DMS153 treated with DMSO at 0.1 percent for 48 hours (cell line): ENCODE results near the gene TNRC6A.
"Not testable (repeated sequence)": the region's sequence is repeated elsewhere in the genome, so short reads cannot be mapped to it uniquely, and the experiment has no call there.

Source experiments
- DNase-seq: peaks from one replicate; lab custom pipeline; 2025; ENCODE audit not compliant: unreplicated experiment; lab: John Stamatoyannopoulos, UW

TNRC6A gene

DNA sequence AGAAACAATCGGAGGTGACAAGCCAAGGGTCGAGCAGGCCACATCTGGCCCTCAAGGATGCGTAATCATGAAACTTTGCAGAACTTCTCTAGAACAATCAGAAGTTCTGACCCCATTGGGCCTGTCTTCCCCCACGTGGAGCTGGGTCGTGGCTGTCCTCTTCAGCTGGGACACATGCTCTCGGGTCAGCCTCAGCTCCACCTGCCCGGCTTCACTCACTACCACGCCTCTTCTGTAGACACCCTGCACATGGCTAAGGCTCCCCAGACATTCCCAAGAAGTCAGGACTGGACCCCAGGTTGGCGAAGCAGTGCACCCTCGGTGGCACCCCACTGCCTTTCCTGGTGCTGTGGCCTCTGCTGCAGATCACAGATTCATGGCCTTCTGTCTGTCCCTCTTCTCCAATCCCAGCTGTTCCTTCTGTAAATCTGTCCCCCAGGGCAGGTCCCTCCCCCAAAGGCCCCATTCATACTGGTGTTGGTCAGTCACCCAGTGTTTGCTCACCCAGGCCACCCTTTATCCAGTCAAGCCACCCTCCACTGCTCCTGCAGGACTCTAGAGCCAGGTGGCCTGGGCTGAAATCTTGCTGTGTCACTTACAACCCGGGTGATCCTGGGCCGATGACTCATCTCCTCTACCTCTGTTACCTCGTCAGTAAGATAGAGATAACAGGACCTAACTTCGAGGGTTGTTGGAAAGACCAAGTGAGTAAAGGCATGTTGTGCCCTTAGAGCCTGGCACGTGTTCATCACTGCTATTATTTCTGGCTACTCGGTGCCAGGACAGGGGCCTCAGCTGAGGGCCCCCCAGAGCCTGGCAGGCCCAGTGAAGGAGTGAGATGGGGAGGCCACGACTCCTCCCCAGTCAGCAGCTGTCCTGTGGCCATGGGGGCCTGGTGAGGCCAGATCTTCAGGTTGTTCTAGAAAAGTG lies 114.9 kb downstream of the TNRC6A start:
- DNase-seq = no peak

DNA sequence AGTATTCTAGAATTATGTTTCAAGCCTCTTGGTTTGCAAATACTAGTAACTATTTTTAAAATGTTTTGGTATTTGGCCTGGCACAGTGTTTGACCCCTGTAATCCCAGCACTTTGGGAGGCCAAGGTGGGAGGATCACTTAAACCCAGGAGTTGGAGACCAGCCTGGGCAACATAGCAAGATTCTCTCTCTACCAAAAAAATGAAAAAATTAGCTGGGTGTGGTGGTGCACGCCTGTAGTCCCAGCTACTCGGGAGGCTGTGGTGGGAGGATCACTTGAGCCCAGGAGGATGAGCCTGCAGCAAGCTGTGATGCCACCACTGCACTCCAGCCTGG lies 115.5 kb downstream of the TNRC6A start:
- not testable (repeated sequence) for DNase-seq

- DNase-seq = no peak
These were observed 116.5 kb downstream of the TNRC6A start, which contains the start of gene SLC5A11 for GRCh38 chr16:24845726-24846547. SLC5A11 (plus strand) TSS chr16:24845963; CDS start chr16:24858644, 12,681 bp downstream.

- no peak for DNase-seq
These were observed 117.3 kb downstream of the TNRC6A start for GRCh38 chr16:24846548-24847357.

DNA sequence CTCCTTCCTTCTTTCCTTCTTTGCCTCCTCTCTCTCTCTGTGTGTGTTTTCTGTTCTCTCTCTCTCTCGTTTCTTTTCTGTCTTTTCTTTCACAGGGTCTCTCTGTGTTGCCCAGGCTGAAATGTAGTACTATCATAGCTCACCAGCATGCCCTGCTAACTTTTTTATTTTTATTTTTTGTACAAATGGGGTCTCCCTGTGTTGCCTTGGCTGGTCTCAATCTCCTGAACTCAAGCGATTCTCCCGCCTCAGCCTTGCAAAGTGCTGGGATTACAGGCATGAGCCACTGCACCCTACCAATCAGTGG lies 117.9 kb downstream of the TNRC6A start:
- DNase-seq = no peak

DNA sequence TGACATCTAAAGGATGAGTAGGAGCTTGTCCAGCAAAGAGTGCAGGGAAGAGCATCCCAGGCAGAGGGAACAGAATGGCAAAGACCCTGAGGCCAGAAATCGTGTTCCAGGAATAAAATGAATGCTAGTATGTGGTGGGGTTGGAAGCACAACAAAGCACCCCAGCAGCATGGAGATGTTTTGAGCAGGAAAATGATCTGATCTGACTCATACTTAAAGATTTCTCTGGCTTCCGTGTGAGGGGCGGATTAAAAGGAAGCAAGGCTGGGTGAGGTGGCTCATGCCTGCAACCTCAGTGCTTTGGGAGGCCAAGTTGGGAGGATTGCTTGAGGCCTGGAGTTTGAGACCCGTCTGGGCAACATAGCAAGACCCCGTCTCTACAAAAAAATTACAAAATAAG lies 118.6 kb downstream of the TNRC6A start:
- DNase-seq = no peak

GRCh38 chr16:24849641-24850040 lies 120.2 kb downstream of the TNRC6A start:
- no peak for DNase-seq

DNA sequence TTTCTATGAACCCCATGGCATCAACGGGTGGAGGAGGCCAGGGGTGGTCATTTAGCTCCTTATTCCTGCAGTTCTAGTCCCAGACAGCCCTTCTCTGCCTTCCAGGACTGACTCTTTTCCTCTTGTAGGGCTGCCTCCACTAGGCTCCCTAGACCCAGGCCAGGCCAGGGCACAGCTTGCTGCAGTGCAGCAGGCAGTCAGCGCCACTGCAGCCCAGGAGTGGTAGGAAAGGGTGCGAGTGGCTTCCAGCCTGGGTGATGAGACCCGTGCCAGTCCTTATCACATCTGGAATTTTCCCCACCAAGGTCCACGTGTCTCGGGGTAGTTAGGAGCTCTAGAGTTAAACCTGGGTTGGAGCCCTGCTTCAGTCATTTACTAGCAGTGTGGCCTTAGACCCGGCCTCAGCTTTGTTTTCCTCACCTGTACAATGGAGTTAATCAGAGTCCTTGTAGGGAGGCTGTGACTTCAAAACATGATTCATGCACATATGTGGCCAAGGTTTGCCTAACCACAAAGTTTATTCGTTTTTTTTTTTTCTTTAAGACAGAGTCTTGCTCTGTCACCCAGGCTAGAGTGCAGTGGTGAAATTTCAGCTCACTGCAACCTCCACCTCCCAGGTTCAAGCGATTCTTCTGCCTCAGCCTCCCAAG lies 121.0 kb downstream of the TNRC6A start:
- DNase-seq = no peak

GRCh38 chr16:24851700-24852099 lies 122.2 kb downstream of the TNRC6A start:
- DNase-seq = no peak

DNA sequence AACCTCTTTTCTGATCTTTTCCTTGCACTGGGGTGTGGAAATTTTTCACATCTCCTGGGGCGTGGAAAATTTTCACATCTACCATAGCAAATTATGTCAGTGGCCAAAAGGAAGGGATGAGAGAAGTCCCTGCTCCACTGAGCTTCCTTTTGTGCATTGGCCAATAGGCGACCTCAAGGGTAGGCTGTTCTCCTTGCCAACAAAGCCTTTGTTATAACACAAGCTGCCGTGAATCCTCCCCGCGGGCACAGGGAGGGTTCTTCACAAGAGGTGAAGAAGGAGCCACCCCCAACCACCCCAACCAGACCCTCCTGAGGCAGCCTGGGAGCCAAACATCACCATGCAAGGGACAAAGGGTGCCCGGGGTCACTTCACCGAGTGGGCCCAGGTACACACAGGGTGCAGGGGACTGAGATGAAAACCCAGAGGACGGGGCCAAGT lies 122.8 kb downstream of the TNRC6A start:
- no peak for DNase-seq

- DNase-seq = no peak
These were observed 123.8 kb downstream of the TNRC6A start for GRCh38 chr16:24853169-24853824.

- no peak for DNase-seq
These were observed 124.4 kb downstream of the TNRC6A start for GRCh38 chr16:24853830-24854229.

- DNase-seq = no peak
These were observed 125.2 kb downstream of the TNRC6A start for GRCh38 chr16:24854607-24855171.

- DNase-seq = no peak
These were observed 126.2 kb downstream of the TNRC6A start for GRCh38 chr16:24855678-24856077.

DNA sequence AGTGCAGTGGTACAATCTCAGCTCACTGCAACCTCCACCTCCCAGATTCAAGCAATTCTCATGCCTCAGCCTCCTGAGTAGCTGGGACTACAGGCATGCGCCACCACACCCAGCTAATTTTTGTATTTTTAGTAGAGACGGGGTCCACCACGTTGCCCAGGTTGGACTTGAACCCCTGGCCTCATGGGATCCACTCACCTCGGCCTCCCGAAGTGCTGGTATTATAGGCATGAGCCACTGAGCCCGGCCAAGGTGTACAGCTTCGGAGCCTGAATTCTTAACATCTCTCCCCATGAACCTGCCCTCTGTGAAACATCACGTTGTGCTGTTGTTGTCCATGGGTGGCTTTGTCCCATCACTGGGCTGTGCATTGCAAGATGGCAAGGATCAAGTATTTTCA lies 127.4 kb downstream of the TNRC6A start:
- DNase-seq = not testable (repeated sequence)

DNA sequence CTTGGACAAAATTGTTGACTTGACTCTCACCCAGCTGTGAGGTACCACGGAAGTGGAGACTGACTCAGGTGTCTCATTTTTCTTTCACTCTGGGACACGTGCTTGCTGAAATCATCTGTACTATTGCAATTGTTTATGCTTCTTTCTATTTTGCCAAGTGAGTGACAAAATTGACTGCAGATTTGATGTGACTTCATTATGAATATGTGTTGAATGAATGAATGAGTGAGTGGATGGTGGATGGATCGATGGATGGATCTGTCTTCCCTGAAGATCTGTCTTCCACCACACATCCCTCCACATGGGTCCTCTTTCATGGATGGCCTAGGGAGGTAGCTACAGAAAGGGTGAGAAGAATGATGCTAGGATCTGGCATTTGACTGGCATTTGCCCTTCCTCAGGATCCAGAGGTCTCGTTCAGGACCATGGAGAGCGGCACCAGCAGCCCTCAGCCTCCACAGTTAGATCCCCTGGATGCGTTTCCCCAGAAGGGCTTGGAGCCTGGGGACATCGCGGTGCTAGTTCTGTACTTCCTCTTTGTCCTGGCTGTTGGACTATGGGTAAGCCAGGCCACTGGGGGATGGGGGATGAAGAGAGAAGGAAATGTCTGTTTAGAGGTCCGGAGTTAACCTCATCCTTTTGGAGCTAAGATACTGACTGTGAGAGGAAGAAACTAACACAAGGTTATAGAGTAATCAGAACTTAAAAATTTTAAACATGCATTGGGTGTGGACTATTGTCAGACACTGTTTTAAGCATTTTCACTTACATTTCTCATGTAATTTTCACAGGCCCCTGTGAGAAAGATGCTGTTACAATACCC lies 129.0 kb downstream of the TNRC6A start:
- no peak for DNase-seq

- DNase-seq = no peak
These were observed 132.0 kb downstream of the TNRC6A start for GRCh38 chr16:24861461-24861860.

GRCh38 chr16:24863582-24864437 lies 134.4 kb downstream of the TNRC6A start:
- DNase-seq = no peak
